ENCODE measurements around the gene DHX30.
"Not testable (repeated sequence)": the region's sequence is repeated elsewhere in the genome, so short reads cannot be mapped to it uniquely, and the experiment has no call there.

DHX30 gene, protein sequence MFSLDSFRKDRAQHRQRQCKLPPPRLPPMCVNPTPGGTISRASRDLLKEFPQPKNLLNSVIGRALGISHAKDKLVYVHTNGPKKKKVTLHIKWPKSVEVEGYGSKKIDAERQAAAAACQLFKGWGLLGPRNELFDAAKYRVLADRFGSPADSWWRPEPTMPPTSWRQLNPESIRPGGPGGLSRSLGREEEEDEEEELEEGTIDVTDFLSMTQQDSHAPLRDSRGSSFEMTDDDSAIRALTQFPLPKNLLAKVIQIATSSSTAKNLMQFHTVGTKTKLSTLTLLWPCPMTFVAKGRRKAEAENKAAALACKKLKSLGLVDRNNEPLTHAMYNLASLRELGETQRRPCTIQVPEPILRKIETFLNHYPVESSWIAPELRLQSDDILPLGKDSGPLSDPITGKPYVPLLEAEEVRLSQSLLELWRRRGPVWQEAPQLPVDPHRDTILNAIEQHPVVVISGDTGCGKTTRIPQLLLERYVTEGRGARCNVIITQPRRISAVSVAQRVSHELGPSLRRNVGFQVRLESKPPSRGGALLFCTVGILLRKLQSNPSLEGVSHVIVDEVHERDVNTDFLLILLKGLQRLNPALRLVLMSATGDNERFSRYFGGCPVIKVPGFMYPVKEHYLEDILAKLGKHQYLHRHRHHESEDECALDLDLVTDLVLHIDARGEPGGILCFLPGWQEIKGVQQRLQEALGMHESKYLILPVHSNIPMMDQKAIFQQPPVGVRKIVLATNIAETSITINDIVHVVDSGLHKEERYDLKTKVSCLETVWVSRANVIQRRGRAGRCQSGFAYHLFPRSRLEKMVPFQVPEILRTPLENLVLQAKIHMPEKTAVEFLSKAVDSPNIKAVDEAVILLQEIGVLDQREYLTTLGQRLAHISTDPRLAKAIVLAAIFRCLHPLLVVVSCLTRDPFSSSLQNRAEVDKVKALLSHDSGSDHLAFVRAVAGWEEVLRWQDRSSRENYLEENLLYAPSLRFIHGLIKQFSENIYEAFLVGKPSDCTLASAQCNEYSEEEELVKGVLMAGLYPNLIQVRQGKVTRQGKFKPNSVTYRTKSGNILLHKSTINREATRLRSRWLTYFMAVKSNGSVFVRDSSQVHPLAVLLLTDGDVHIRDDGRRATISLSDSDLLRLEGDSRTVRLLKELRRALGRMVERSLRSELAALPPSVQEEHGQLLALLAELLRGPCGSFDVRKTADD

DNA sequence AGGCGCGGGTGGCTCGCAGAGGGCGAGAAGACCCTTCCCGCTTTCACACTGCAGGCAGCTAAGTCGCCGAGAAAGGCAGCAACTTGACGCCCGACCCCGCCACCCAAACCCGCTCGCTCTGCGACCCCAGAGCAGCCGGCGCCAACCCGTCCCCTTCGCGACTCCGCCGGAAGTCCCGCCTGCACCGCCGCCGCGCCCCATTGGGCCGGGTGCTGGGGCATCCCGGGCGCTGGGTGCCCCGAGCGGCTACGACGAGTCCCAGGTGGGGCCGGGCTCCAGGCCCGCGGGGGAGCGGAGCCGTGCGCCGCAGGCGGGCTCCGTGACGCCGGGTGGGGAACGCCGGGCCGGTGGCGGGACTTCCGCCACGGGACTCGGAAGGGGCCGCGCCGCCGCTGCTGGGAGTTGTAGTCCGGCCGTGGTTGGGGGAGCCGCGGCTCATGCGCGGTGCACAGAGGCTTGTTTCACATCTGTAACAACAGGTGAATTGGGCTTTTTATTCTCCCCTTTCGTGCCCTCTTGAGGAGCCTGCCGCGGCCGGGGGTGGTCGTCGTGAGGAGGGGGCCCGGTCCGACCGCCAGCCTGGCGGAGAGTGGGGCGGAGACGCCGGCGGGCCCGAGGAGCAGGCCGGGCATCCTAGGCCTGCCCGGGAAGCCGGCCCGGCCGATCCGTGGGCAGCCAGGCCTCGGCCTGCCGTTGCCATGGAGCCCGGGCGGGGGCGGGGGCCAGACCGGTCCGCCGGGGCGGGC, at the start of gene DHX30:
TSS of gene DHX30 (plus strand) at position 405 of the 746 bp plus-strand sequence. CDS start 7,546 bp downstream, outside the sequence.
- DNase-seq (ENCODE audit: low read depth) = peak; percentile 72

DNA sequence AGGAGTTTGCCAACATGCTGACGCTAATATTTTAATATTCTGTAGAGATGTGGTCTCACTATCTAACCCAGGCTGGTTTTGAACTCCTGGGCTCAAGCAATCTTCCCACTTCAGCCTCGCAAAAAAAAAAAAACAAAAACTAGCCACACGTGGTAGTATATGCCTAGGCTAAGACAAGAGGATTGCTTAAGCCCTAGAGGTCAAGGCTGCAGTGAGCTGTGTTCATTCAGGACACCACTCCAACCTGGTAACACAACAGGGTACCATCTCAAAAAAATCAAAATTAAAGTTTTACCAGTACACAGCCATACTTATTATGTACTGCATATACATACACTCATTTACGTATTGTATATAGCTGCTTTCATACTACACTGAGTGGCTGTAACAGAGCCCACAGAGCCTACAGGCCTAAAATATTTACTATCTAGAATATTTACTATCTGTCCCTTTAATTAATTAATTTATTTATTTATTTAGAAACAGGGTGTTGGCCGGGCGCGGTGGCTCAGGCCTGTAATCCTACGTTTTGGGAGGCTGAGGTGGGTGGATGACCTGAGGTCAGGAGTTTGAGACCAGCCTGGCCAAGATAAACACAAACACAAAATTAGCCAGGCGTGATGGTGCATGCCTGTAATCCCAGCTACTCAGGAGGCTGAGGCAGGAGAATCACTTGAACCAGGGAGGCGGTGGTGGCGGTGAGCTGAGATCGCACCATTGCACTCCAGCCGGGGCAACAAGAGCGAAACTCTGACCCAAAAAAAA, 44.5 kb upstream of the DHX30 start:
- DNase-seq (ENCODE audit: low read depth) = no peak

DNA sequence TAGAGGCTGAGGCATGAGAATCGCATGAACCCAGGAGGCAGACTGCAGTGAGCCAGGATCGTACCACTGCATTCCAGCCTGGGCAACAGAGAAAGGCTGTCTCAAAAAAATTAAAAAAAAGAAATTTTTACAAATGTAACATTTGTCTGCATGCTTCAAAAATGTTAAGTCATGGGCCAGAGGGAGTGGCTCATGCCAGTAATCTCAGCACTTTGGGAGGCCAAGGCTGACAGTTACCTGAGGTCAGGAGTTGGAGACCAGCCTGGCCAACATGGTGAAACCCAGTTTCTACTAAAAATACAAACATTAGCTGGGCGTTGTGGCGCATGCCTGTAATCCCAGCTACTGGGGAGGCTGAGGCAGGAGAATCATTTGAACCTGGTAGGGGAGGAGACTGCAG, 42.7 kb upstream of the DHX30 start:
- not testable (repeated sequence) for DNase-seq (ENCODE audit: low read depth)

DNA sequence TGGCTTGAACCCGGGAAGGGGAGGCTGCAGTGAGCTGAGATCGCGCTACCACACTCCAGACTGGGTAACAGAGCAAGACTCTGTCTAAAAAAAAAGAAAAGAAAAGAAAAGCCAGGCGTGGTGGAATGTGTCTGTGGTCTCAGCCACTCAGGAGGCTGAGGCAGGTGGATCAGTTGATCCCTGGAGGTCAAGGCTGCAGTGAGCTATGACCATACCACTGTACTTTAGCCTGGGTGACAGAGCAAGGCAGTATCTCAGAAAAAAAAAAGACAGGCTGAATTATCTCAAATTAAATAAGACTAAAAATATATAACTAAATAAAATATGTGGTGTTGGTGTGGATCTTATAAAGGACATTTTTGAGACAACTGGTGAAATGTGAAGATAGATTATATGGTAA, 41.9 kb upstream of the DHX30 start:
- DNase-seq (ENCODE audit: low read depth) = no peak

DNA sequence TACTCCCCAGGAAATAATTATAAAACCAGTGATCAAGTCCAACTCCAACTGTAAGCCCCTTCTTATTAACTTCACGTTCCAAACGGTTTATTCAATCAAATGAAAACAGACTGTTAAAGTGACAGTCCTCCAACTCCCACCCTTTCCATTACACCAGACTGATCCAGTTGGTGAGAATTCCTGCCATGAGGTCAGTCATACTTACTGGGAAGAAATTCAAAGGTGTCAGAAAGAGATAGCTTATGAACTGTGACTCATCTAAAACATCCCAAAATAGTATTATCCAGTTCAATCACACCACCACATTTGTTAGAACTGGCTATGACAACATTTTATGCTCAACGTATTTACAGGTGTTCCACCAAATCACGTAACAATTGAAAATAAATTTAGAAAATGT, 40.7 kb upstream of the DHX30 start:
- DNase-seq (ENCODE audit: low read depth) = no peak

DNA sequence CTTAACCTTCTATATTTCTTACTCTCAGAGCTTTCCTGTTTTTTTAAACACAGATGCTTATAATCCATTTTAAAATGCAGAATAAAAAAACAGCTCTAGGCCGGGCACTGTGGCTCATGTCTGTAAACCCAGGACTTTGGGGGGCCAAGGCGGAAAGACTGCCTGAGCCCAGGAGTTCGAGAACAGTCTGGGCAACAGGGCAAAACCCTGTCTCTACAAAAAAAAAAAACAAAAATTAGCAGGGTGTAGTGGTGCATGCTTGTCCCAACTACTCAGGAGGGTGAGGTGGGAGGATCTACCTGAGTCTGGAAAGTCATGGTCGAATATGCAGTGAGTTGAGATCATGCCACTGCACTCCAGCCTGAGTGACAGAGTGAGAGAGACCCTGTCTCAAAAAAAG, 36.8 kb upstream of the DHX30 start:
- no peak for DNase-seq (ENCODE audit: low read depth)

DNA sequence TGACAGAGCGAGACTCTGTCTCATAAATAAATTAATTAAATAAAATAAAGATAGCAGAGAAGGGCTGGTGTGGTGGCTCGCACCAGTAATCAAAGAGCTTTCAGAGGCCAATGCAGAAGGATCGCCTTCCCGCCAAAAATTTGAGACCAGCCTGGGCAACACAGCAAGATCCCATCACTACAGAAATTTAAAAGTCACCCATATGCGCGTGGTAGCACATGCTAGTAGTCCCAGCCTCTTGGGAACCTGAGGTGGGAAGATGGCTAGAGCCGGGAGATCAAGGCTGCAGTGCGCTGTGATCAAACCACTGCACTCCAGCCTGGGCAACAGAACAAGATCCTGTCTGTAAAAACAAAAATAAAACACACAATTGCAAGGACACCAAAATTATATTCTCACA, 30.9 kb upstream of the DHX30 start:
- no peak for DNase-seq (ENCODE audit: low read depth)

DNA sequence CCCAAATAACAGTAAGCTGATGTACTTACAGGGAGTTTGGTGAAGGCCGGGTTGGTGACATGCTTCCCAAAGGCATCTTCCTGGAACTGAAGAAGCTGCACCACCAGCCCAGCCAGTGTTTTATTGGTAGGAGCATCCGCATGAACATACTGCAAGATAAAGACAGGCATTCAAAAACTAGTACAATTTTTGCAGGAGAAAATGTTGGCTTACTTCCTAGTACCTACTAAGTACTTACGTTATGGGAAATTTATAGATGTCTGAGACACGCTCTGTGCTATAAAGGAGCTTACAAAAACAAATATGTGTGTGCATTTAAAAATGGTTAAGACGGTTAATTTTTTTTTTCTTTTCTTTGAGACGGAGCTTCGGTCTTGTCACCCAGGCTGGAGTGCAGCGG, 30.1 kb upstream of the DHX30 start:
- no peak for DNase-seq (ENCODE audit: low read depth)

DNA sequence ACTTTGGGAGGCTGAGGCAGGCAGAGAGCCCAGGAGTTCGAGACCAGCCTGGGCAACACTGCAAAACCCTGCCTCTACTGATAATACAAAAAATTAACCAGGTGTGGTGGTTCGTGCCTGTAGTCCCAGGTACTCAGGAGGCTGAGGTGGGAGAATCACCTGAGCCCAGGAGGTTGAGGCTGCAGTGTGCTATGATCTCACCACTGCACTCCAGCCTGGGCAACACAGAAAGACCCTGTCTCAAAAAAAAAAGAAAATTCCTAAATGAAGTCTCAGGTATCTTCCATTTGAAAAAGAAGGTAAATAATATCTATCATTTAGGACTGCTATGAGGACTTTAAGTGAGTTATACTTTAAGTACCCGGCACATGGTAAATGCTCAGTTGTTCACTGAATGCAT, 24.2 kb upstream of the DHX30 start:
- no peak for DNase-seq (ENCODE audit: low read depth)

DNA sequence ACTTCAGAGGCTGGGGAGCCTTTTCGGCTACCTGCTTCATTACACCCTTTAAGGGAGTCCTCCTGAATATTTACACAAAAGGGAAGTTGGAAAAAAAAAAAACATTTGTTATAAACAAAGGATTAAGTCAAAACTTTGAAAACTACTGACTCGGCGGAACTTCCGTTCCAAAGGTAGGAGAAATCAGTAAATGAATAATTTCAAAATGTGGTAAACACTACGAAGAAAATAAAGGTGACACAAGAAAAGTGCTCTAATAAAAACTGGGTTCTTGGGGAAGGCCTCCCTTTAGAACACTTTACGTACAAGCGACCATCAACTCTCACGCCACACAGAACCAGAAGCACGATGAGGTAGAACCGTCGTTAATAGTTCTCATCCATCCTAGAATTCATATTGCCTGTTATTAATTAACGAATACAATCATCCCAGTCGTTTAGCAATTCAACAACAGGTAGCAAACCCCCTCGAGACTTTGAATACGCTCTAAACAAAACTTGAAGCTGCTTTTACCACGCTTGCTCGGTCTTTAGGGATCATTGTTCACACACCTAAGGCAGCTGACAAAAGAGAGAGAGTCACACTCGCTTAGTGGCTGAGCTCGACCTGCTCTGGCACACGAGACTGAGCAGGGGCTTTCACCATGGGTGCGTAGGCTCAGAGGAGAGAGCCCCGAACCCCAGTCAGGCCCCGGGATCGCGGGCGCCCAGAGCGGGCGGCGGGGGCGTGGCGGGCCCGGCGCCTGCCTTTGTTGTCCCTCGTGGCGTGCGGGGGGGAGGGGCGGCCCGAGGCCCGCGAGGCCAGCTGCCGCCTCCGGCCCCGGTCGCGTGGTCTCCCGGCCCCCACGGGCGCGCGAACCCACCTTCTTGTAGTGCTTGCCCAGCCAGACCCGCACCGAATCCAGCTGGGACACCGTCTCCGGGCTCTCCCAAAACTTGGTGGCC, 21.9 kb upstream of the DHX30 start:
- peak; percentile 41 for DNase-seq (ENCODE audit: low read depth)

DNA sequence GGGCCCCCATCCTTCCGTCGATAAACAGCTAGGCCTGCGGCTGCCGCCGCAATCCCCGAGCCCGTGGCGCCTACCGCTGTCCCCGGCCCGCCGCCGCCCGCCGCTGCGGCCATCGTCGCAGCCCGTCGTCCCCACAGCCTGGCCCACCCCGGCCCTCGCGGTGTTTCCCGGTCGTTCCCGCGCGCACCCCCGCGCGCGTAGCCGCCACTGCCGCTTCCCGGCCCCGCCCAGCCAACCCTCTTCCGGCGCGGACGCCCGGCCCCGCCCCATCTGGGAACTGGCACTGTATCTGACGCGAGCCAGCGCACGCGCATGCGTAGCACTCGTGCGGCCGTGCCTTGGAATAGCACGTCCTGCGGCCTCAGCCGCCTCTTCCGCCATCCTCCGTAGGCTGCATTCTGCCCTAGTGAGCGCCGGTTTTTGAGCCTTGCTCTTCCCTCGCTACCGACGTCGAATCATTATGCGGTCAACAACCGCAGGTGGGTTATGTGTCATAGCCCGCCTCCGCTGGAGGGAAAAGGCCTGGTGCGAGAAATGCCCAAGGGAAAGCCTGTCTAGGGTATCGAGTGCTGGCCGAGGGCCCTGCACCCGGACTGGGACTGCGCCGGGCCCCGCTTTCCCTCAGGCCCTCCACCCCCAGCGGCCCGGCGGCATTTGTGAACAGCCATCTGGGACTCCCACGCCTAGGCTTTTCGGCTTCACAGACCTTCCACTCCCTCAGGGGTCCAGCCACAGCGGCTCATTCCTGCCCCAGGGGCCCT, 21.1 kb upstream of the DHX30 start, which contains the start of gene SMARCC1:
TSS of gene SMARCC1 (minus strand) at position 209 of the 761 bp plus-strand sequence. CDS start at position 113, 96 bp downstream.
- DNase-seq (ENCODE audit: low read depth) = peak; percentile 95

DNA sequence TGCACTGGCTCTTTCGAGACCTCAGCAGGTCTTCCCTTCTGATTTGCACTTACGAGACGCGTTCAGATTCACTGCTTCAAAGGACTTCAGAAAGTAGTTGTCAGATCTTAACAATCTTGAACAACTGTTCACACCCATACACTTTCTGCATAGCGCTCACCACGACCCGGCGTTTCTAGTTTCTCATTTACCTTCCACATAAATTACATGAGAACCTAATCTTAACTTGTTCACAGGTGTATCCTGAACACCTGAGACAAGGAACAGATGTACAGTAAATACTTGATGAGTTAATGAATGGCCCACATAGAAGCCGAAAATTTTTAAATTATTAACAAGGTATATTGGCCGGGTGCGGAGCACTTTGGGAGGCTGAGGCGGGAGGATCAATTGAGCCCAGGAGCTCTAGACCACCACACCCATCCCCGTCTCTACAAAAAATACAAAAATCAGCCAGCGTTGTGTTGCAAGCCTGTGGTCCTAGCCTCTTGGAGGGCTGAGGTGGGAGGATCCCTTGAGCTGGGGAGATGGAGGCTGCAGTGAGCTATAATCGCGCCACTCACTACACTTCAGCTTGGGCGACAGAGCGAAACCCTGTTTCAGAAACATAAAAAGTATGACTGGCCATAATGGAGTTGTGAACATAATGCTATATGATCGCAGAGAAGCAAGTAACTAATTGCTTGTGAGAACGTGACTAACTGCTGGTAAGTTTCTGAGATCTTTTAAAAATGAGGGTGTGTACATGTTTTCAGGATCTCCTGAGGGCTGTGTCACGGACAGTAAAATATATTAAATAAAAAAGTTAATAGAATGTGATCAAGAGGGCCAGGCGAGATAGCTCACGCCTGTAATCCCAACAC, 20.3 kb upstream of the DHX30 start:
- DNase-seq (ENCODE audit: low read depth) = no peak

DNA sequence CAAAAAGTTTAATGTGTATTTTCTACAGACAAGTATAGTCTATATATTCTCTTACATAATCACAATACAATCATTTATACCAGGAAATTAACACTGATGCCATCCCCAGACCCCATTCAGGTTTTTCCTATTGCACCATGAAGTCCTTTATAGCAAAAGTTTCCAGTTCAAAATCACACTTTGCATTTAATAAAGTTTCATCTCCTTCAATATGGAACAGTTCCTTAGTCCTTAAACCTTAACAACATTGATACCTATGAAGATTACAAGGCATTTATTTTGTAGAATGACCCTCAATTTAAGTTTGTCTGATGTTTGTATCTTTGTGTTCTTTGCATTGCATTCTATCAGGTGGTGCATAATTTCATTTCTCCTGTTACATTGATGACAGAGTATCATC, 19.3 kb upstream of the DHX30 start:
- no peak for DNase-seq (ENCODE audit: low read depth)

DNA sequence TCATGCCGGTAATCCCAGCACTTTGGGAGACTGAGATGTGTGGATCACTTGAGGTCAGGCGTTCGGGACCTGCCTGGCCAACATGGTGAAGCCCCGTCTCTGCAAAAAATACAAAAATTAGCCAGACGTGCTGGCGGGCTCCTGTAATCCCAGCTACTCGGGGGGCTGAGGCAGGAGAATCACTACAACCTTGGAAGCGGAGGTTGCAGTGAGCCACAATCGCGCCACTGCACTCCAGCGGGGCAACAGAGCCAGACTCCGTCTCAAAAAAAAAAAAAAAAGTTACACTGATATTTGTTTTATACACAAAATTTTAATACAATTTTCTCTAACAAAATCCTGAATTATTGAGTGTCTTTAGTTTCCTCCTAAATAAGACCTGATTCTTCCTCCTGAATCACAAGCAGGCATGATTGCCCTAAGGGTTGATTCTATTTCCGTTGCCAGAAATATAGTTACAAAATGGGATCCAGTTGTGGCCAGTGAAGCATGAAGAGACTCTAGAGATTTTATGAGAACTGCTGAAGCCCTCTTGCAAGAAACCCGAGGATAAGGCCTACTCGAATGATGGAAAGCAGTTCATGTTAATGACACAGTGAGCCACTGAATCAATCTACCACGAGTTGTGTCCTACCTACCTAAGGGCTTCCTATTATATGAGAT, 11.6 kb upstream of the DHX30 start:
- DNase-seq (ENCODE audit: low read depth) = no peak

DNA sequence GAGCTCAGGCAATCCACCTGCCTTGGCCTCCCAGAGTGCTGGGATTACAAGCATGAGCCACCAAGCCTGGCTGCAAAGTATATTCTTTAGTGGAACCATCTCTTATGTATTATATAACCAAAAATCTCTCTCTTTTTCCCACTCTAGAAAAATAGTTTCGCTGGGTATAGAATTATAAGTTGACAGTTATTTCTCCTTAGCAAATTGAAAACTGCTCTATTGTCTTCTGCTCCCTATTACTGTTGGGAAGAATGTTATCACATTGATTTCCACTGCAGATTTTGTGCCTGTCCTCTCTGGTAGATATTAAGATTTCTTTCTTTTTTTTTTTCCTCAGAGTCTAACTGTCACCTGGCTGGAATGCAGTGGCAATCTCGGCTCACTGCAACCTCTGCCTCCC, 10.2 kb upstream of the DHX30 start:
- DNase-seq (ENCODE audit: low read depth) = no peak

DNA sequence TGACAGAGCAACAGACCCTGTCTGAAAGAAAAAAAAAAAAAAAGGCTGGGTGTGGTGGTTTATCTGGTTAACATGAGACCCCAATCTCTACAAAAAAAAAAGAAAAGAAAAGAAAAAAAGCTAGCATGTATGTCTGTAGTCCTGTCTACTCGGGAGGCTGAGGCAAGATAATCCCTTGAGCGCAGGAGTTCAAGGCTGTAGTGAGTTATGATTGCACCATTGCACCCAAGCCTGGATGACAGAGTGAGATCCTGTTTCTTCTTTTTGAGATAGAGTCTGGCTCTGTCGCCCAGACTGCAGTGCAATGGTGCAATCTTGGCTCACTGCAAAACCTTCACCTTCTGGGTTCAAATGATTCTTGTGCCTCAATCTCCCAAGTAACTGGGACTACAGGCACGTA, 8.4 kb upstream of the DHX30 start:
- no peak for DNase-seq (ENCODE audit: low read depth)

DNA sequence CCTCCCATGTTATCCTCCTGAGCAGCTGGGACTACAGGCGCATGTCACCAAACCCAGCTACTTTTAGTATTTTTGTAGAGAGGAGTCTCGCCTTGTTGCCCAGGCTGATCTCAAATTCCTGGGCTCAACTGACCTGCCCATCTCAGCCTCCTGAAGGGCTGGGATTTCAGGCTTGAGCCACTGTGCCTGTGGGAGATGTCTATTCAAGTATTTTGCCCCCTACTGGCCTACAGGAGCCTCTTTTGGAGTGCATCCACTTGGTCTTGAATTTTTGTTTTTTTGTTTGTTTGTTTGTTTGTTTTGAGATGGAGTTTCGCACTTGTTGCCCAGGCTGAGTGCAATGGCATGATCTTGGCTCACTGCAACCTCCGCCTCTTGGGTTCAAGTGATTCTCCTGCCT, 3.2 kb upstream of the DHX30 start:
- no peak for DNase-seq (ENCODE audit: low read depth)

Data from stimulated activated CD8-positive, alpha-beta memory T cell treated with anti-CD3 and anti-CD28 coated beads, Interleukin-7, amount 100 ng/mL, for 24 hours (primary cell).